Left lung (tissue), 10 donors: ENCODE results near the gene RIPK3. TPM values are rescaled to one million over a fixed set of nuclear protein-coding genes. Genes with fewer than 3 reads are reported as not detected.
A peak's percentile ranks its signal among the peaks of the same experiment; 100 is the strongest.

Source experiments
- ATAC-seq: fragments of 200-7000 bp; cut with Tn5 transposase; one replicate; pipeline ENCODE4 v1.9.1; 2020; ENCODE audit warnings: moderate library complexity
- DNase-seq, 4 donors: peaks; one replicate each; pipeline ENCODE4 v3.0.0-alpha.2; 2013 to 2020
- H3K27ac ChIP-seq, 2 donors: fragments of 200-600 bp; sonication (generic) in 1 of 2; one replicate each; pipeline versions ENCODE4 v1.5.0 to v1.8.0; 2020 to 2021
- H3K27me3 ChIP-seq, 2 donors: fragments of 200-600 bp; sonication (generic) in 1 of 2; one replicate each; pipeline versions ENCODE4 v1.5.0 to v1.8.0; 2020 to 2021
- H3K36me3 ChIP-seq, 2 donors: fragments of 200-600 bp; sonication (generic) in 1 of 2; one replicate each; pipeline versions ENCODE4 v1.5.0 to v1.8.0; 2020 to 2021
- H3K4me1 ChIP-seq, 2 donors: fragments of 200-600 bp; one replicate each; pipeline ENCODE4 v1.8.0; 2021
- H3K4me3 ChIP-seq, 2 donors: fragments of 200-600 bp; sonication (generic) in 1 of 2; one replicate each; pipeline versions ENCODE4 v1.5.0 to v1.8.0; 2020 to 2021; ENCODE audit warnings: mild to moderate bottlenecking in 1 of 2
- H3K9me3 ChIP-seq, 2 donors: fragments of 200-600 bp; sonication (generic) in 1 of 2; one replicate each; pipeline versions ENCODE4 v1.5.0 to v1.8.0; 2020 to 2021
- intact Hi-C, 2 donors: fragments of 100-400 bp; cut with DNase I; formaldehyde crosslinking; loops; one replicate each; pipeline versions ENCODE4 v1.11.2 to v1.14.2; 2022
- polyA plus RNA-seq, 6 donors: library from polyadenylated mRNA; unstranded; fragments of 120-200 nt; gene quantifications; one replicate each; pipeline ENCODE4 v1.2.1, GENCODE V29; 2013; ENCODE audit not compliant: insufficient read length in 6 of 6
- total RNA-seq, 2 donors: library from RNA; stranded (reverse); fragmentation: NEBNext Ultra II Directional; extraction: Animal tissue kit (Norgen Biotek cat#: 25700); gene quantifications; one replicate each; pipeline ENCODE4 v1.2.1, GENCODE V29; 2021
- TF ChIP-seq, protein P1 (sequence below), 2 donors: fragments of 200-600 bp; sonication (generic) in 1 of 2; IDR thresholded peaks; one replicate each; pipeline versions ENCODE4 v1.5.0 to v1.8.0; 2021; ENCODE audit warnings: antibody characterized with exemption in 2 of 2
- donor health status: DM: no; HTN: yes; CAD: no.
- donor health status: DM: no; HTN: no; CAD: no.

Gene RIPK3
- total and polyA plus RNA-seq, 8 donors, result 2.4 to 26.3 (median 3.3) TPM

DNA sequence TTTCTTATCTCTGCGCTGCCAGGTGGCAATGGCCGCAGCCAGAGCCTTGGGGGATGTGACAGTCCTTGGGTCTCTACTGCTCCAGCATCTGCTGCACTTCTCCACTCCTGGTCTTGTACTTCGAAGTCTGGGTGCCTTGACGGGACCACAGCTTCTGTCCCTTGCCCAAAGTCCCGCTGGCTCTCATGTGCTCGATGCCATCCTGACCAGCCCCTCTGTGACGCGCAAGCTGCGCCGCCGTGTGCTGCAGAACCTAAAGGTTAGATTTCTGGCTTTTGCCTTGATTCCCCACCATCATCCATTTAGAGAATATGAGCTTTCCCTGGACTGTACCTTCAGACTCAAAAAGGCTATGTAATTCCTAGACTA, 35.8 kb downstream of the RIPK3 start:
- Histone ChIP-seq H3K4me3 (no peak overlapping the region), H3K27me3 (no peaks in the 10 kb centered on the region), H3K4me1 (peaks cover 7 to 38% of the 10 kb centered on the region in 2 donors), H3K9me3 (no peaks in the 10 kb centered on the region), H3K27ac (no peak overlapping the region), H3K36me3 (peaks cover 3 to 70% of the 10 kb centered on the region in 2 donors)
- DNase-seq, result no peak
- TF ChIP-seq, protein P1, sequence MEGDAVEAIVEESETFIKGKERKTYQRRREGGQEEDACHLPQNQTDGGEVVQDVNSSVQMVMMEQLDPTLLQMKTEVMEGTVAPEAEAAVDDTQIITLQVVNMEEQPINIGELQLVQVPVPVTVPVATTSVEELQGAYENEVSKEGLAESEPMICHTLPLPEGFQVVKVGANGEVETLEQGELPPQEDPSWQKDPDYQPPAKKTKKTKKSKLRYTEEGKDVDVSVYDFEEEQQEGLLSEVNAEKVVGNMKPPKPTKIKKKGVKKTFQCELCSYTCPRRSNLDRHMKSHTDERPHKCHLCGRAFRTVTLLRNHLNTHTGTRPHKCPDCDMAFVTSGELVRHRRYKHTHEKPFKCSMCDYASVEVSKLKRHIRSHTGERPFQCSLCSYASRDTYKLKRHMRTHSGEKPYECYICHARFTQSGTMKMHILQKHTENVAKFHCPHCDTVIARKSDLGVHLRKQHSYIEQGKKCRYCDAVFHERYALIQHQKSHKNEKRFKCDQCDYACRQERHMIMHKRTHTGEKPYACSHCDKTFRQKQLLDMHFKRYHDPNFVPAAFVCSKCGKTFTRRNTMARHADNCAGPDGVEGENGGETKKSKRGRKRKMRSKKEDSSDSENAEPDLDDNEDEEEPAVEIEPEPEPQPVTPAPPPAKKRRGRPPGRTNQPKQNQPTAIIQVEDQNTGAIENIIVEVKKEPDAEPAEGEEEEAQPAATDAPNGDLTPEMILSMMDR (IDR thresholded peaks at IDR 0.05), result no peak
- intact Hi-C loops, result no loop called here
- ATAC-seq, result no peak

DNA sequence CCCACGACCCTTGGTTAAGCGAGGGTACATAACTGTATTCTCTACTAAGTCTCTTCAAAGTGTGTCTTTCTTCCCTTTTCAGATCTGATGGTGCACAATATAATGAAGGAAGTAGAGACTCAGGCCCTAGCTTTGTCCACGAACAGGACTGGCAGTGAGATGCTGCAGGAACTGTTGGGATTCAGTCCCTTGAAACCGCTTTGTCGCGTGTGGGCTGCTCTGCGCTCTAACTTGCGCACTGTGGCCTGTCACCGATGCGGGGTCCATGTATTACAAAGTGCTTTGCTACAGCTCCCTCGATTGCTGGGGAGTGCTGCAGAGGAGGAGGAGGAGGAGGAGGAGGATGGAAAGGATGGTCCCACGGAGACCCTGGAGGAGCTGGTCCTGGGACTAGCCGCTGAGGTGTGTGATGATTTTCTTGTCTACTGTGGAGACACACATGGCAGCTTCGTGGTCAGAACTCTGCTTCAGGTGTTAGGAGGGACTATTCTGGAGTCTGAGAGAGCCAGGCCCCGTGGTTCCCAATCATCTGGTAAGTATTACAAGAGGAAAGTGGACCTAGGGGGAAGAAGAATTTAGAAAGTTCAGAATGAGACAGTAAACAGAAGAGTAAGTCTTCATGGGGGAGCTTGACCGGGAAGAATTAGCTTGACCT, 39.3 kb downstream of the RIPK3 start:
- ATAC-seq (no peak), DNase-seq (no peak)
- peak overlapping the region; percentile 82 to 91 for H3K4me3 ChIP-seq
- peaks cover 14 to 47% of the 10 kb centered on the region in 2 donors for H3K4me1 ChIP-seq
- H3K27me3 ChIP-seq, result no peaks in the 10 kb centered on the region
- TF ChIP-seq, protein P1 (IDR thresholded peaks at IDR 0.05), result no peak
- intact Hi-C loops, result no loop called here
- no peaks in the 10 kb centered on the region for H3K9me3 ChIP-seq
- H3K36me3 ChIP-seq, result peaks cover 3 to 54% of the 10 kb centered on the region in 2 donors
- peak overlapping the region; percentile 73 to 82 for H3K27ac ChIP-seq

DNA sequence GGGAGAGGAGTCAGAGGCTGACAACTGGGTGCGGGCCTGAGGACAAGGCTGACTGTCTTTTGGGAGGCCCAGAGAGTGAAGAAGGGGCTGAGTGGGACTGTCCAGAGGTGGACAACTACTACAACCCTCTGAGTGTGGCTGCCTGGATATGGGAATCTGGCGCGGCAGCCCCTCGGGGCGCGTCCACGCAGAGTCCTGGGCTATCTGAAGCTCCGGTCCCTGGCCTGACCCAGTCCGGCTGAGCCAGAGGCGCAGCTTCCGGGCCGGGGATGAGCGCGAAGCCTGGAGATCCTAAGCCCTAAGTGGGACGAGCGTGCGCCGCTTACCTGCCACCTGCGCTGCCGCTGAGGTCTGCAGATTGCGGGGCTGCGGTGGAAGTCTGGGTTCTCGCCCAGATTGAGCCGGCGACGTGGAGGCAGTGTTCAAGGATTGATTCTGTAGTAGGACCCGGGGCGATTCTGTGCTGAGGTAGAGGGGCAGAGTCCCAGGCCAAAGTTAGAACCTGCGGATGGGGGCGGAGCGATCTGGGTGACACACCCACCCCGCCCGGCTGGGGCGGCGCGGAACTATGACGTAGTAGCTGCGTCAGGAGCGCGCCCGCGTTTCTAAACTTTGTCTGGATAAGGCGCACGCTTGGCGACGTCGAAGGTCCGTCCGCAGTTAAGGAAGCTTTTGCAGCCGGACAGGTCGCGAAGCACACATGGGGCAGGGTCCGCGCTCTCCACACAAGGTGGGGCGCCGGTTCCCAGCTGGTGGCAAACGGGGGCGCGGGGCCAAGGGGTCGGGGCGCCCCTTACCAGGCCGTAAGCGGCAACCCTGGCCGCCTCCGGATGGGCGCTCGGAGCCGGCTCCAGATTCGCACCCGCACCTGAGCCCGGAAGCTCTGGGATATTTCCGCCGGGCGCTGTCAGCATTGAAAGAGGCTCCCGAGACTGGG, 40.3 kb downstream of the RIPK3 start, which contains the start of the genes DHRS1 and NOP9:
DHRS1 (minus strand) TSS at position 526 of the 937 bp plus-strand sequence. CDS start 674 bp downstream, outside the sequence.
NOP9 (plus strand) TSS at position 596 of the 937 bp plus-strand sequence; CDS start at position 701, 105 bp downstream.
- Histone ChIP-seq H3K36me3 (peaks cover 3 to 53% of the 10 kb centered on the region in 2 donors), H3K27me3 (no peaks in the 10 kb centered on the region), H3K4me3 (peak within 1 kb of the TSS; percentile 82 to 91), H3K9me3 (no peaks in the 10 kb centered on the region), H3K4me1 (peaks cover 14 to 47% of the 10 kb centered on the region in 2 donors), H3K27ac (peak within 1 kb of the TSS; percentile 73 to 82)
- peak; percentile 92 for ATAC-seq
- intact Hi-C loops, result loop anchor here in 1 of 2 donors (5.0 kb wide), 1 partner anchor 57 kb away; the partner anchor contains the start of gene TINF2
- peak; percentile 89 to 96 (median 94) for DNase-seq
- TF ChIP-seq, protein P1 (IDR thresholded peaks at IDR 0.05), result peak in 1 of 2 donors; percentile 12

DNA sequence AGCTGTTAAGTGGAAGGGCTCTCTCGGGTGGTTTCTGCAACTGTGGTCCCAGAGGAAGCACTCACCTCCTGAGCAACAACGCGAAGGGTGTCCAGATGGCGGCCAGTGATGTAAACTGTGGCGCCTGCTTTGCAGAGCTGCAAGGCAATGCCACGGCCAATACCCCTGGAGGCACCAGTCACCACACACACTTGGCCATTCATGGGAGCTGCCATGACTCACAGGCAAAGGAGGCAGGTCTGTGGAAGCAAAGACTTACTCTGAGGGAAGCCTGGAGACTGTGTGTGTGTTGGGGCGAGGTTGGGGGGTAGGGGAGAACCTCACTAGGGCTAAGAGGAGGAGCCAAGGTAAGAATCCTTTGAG, 40.9 kb downstream of the RIPK3 start:
- intact Hi-C loops, result loop anchor here in 1 of 2 donors (5.0 kb wide), 1 partner anchor 57 kb away; the partner anchor contains the start of gene TINF2
- Histone ChIP-seq H3K27ac (peak overlapping the region; percentile 73 to 82), H3K27me3 (no peaks in the 10 kb centered on the region), H3K4me1 (peaks cover 14 to 47% of the 10 kb centered on the region in 2 donors), H3K4me3 (peak overlapping the region; percentile 82 to 91), H3K9me3 (no peaks in the 10 kb centered on the region), H3K36me3 (peaks cover 3 to 49% of the 10 kb centered on the region in 2 donors)
- TF ChIP-seq, protein P1 (IDR thresholded peaks at IDR 0.05), result no peak
- DNase-seq (peak in 1 of 4 donors; percentile 63), ATAC-seq (peak; percentile 40)
